Measurements from ENCODE around the gene RNASEL.
"Not testable (repeated sequence)": the region's sequence is repeated elsewhere in the genome, so short reads cannot be mapped to it uniquely, and the experiment has no call there.

RNASEL gene

GRCh38 chr1:182564406-182565004, 24.6 kb downstream of the RNASEL start:
- no peak for DNase-seq

- no peak for DNase-seq
These were observed 26.0 kb downstream of the RNASEL start for GRCh38 chr1:182563095-182563494.

- DNase-seq: no peak
These were observed 27.6 kb downstream of the RNASEL start for GRCh38 chr1:182561456-182561855.

DNA sequence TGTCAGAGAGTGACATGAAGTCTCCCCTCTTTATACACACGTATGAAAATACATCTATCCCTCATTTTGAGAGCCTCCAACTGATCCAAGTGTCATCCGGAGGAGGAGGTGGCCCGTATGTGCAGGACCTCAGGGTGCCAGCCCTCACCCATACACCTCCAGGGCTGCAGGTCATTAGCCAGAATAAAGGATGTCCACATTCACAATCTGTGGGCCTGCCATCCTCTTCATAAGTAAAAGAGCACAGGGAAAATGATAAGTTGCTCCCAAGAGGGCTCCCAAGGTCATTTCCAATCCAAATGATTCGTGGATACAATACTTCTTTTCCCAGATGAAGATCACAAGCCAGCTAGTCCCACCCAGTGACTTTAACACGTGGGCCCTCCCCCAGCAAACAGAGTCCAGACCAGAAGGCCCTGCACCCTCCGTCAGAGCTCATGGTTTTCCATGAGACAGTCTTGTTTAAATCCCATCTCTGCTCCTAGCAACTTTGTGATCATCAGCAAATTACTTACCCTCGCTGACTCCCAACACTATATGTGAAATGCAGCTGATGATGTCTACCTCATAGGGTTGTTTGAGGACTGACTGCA, 28.6 kb downstream of the RNASEL start:
- DNase-seq: no peak

DNA sequence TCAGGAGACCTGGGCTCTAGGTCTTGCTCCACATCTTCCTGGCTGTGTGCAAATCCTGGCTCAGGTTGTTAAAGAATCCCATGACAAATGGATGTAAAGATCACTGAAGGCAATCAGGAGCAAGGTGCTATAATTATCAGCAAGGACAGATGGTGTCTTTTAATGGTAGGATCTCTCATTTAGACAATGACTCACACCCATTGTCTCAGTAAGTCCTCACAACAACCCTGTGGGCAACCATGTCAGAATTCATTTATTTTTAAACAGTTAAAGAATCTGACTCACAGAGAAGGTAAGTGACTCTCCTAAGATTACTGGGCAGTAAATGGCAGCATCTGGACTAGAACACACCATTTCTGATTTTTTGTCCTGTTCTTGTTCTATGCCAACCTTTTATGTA, 32.8 kb downstream of the RNASEL start:
- no peak for DNase-seq

- no peak for DNase-seq
These were observed 33.6 kb downstream of the RNASEL start for GRCh38 chr1:182555493-182555892.

DNA sequence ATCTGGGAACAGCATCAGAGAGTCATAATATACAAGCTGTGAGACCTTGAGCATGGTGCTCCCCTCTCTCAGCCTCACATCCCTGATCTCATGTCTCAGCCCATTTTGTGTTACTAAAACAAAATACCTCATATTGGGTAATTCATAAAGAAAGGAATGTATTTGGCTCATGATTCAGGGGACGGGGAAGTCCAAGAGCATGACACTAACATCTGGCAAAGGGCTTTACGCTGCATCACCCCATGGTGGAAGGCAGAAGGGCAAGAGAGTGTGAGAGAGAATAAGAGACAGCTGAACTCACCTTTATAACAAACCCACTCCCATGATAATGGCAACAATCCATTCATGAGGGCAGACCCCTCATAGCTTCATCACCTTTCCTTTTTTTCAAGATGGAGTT, 36.5 kb downstream of the RNASEL start:
- no peak for DNase-seq

DNA sequence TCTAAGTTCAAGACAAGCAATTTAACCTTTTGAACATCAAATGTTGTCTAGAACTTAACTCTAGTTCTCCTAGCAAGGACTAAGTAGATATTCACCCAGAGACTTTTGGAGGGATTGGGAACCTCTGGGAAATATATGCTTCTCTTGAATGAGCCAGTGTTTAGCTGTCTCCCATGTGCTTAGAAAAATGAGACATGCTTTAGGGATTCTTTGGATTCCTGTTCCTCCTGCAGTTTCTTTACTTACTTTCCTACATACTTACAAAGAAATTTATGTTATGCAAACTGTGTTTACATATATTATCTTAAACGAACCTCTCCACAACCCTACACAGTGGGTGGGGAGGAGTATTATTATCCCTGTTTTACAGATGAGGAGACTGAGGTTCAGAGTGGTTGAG, 39.2 kb downstream of the RNASEL start:
- no peak for DNase-seq

DNA sequence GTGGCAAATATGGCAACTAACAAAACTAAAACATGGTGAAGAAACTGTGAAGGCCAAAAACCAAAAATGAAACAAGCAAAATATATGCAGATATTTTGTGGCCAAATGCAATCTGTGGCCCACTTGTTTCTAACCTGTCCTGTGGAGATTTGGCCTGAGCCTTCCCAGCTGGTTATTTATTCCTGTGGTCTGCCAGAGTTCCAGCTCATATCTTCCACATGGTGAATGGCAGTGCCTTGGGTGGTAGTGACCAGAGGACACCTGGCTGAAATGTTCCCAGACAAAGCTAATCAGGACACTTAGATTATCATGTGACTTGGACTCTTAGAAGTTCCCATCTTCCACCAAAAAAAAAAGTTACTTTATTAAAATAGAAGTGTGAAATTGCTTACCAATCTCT, 39.7 kb downstream of the RNASEL start:
- no peak for DNase-seq

GRCh38 chr1:182533896-182534295, 55.2 kb downstream of the RNASEL start:
- no peak for DNase-seq

DNA sequence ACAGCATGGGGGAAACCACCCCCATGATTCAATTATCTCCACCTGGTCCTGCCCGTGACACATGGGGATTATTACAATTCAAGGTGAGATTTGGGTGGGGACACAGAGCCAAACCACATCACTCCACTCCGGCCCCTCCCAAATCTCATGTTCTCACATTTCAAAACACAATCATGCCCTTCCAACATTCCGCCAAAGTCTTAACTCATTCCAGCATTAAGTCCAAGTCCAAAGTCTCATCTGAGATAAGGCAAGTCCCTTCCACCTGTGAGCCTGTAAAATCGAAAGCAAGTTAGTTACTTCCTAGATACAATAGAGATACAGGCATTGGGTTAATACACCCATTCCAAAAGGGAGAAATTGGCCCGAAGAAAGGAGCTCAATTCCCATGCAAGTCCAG, 60.9 kb downstream of the RNASEL start:
- not testable (repeated sequence) for DNase-seq

- DNase-seq: no peak
These were observed 61.4 kb downstream of the RNASEL start for GRCh38 chr1:182527680-182528079.

GRCh38 chr1:182525342-182525741, 63.7 kb downstream of the RNASEL start:
- no peak for DNase-seq
